ENCODE data around the gene CDK12.

DNA sequence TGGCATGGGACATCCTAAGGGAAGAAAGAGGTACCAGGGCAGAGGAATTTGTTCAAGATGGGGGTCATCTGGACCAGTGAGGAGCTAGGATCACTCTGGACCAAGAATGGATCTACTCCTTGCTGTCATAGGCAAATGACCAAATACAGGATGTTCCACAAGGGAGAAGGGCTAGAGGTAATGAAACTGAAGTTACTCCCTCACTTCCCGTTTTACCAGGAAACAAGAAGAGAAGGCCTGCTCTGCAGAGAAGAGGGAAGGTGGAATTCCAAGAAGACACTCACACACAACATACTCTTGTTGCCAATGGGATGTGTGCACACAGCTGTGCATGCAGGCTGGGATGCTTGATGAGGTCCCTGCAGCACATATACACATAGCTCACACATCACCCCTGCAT lies 107.8 kb downstream of the CDK12 start:
- TF ChIP-seq, protein P1, sequence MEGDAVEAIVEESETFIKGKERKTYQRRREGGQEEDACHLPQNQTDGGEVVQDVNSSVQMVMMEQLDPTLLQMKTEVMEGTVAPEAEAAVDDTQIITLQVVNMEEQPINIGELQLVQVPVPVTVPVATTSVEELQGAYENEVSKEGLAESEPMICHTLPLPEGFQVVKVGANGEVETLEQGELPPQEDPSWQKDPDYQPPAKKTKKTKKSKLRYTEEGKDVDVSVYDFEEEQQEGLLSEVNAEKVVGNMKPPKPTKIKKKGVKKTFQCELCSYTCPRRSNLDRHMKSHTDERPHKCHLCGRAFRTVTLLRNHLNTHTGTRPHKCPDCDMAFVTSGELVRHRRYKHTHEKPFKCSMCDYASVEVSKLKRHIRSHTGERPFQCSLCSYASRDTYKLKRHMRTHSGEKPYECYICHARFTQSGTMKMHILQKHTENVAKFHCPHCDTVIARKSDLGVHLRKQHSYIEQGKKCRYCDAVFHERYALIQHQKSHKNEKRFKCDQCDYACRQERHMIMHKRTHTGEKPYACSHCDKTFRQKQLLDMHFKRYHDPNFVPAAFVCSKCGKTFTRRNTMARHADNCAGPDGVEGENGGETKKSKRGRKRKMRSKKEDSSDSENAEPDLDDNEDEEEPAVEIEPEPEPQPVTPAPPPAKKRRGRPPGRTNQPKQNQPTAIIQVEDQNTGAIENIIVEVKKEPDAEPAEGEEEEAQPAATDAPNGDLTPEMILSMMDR (IDR thresholded peaks at IDR 0.05 in 4 of 5, conservative IDR thresholded peaks at IDR 0.05 in 1 of 5): no peak
- TF ChIP-seq POLR2A (IDR thresholded peaks at IDR 0.05): no peak

Data from gastrocnemius medialis (tissue), 4 donors.